A204.1 (cell line): Measurements from ENCODE around the gene DAAM1.

ENCODE experiments used
- FAIRE-seq: peaks from 2 replicates; lab custom pipeline; 2012; peaks lifted over from hg19 to GRCh38; lab: Jason Lieb, UNC

DAAM1 gene

GRCh38 chr14:59224341-59224740, 35.9 kb downstream of the DAAM1 start:
- FAIRE-seq, result no peak

- FAIRE-seq, result no peak
Measured at GRCh38 chr14:59225281-59225680, 36.8 kb downstream of the DAAM1 start.

- no peak for FAIRE-seq
Measured at GRCh38 chr14:59228421-59228820, 40.0 kb downstream of the DAAM1 start.

GRCh38 chr14:59229653-59230406, 41.4 kb downstream of the DAAM1 start:
- no peak for FAIRE-seq

- no peak for FAIRE-seq
Measured at GRCh38 chr14:59236195-59236594, 47.7 kb downstream of the DAAM1 start.

- FAIRE-seq, result no peak
Measured at GRCh38 chr14:59238216-59238615, 49.7 kb downstream of the DAAM1 start.

GRCh38 chr14:59239022-59239421, 50.6 kb downstream of the DAAM1 start:
- no peak for FAIRE-seq

- FAIRE-seq, result no peak
Measured at GRCh38 chr14:59240356-59240755, 51.9 kb downstream of the DAAM1 start.

- no peak for FAIRE-seq
Measured at GRCh38 chr14:59241121-59241520, 52.7 kb downstream of the DAAM1 start.

- no peak for FAIRE-seq
Measured at GRCh38 chr14:59243174-59243573, 54.7 kb downstream of the DAAM1 start.

- no peak for FAIRE-seq
Measured at GRCh38 chr14:59244581-59244980, 56.1 kb downstream of the DAAM1 start.

GRCh38 chr14:59245809-59246295, 57.4 kb downstream of the DAAM1 start:
- FAIRE-seq, result no peak

GRCh38 chr14:59246566-59246965, 58.1 kb downstream of the DAAM1 start:
- no peak for FAIRE-seq

- no peak for FAIRE-seq
Measured at GRCh38 chr14:59247801-59248584, 59.5 kb downstream of the DAAM1 start.

- no peak for FAIRE-seq
Measured at GRCh38 chr14:59249029-59249428, 60.6 kb downstream of the DAAM1 start.

- no peak for FAIRE-seq
Measured at GRCh38 chr14:59251811-59252771, 63.6 kb downstream of the DAAM1 start.

- no peak for FAIRE-seq
Measured at GRCh38 chr14:59252772-59253500, 64.5 kb downstream of the DAAM1 start.

GRCh38 chr14:59253527-59253926, 65.1 kb downstream of the DAAM1 start:
- no peak for FAIRE-seq

- FAIRE-seq, result no peak
Measured at GRCh38 chr14:59254146-59254910, 65.9 kb downstream of the DAAM1 start.

- FAIRE-seq, result no peak
Measured at GRCh38 chr14:59254911-59255545, 66.6 kb downstream of the DAAM1 start.
